ENCODE results near the gene ZC3HAV1L. TPM values are rescaled to one million over a fixed set of nuclear protein-coding genes. Genes with fewer than 3 reads are reported as not detected.

Gene ZC3HAV1L, protein sequence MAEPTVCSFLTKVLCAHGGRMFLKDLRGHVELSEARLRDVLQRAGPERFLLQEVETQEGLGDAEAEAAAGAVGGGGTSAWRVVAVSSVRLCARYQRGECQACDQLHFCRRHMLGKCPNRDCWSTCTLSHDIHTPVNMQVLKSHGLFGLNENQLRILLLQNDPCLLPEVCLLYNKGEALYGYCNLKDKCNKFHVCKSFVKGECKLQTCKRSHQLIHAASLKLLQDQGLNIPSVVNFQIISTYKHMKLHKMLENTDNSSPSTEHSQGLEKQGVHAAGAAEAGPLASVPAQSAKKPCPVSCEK
- 20.3 and 27.1 TPM in 2 replicates for total RNA-seq

GRCh38 chr7:139035586-139036353 is at the start of gene ZC3HAV1L:
Gene ZC3HAV1L, minus strand, starts transcription at chr7:139036042. Its CDS starts 25 bp downstream, at chr7:139036017.

DNA sequence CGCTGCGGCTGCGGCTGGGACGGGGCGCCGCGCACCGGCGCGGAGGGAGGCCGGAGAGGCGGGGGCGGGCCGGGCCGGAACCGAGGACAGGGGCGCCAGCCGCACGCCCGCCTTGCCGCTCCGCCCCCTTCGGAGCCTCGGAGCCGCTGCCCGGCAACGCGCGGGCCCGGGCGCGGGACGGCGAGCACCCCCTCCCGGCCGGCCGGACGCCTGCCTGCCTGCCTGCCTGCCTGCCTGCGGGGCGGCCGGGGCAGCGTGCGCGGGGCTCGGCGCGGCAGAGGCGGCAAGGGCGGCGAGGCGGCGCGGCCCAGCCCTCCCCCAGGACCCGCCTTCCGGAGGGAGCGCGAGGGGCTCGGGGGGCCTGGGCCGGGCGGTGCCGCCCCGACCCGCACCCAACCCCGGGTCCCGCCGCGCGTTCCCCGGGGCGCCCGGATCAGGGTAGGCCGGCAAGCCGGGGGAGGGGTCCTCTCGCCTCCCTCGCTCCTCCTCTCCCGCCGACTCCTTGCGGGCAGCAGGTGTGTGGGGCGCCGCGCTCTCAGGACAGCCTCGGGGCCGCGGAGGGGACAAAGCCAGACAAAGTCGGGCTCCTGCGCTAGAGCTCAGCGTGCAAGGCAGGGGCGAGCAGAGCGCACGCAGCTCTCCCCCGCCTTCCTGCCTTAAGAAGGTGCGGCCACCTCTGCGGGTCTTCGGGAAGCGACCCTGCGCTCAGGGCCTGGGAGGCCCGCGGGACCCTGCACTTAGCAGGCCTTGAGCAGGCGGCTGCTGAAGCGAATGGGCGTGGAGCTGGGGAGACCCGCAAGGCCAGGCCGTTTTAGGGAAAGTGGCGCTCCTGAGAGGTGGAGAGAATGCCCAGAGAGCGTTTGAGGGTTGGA is 54.3 kb downstream of the ZC3HAV1L start, which contains the start of gene KIAA1549:
KIAA1549 (minus strand) TSS at position 58 of the 872 bp plus-strand sequence. CDS start 120 bp downstream, outside the sequence.

Other genes with a start within 250 kb of the ZC3HAV1L start
- not detected in 2 replicates for gene TMEM213, start 238.0 kb downstream of the ZC3HAV1L start, total RNA-seq
- gene ATP6V0A4, start 237.8 kb downstream of the ZC3HAV1L start, total RNA-seq: not detected in 2 replicates
- 3.0 and 3.6 TPM in 2 replicates for gene KIAA1549, start 54.7 kb downstream of the ZC3HAV1L start, total RNA-seq
- 57.6 and 68.2 TPM in 2 replicates for gene ZC3HAV1, start 73.7 kb upstream of the ZC3HAV1L start, total RNA-seq
- 5.5 and 7.0 TPM in 2 replicates for gene UBN2, start 195.2 kb upstream of the ZC3HAV1L start, total RNA-seq

Data from hair follicle dermal papilla cell (primary cell).